Breast epithelium (tissue), 3 donors: ENCODE data around the gene GPC6.

Experiments used
- CTCF ChIP-seq, 3 donors: fragments of 450-650 bp; IDR thresholded peaks; one replicate each; pipeline ENCODE4 v1.5.1; 2016 to 2017; ENCODE audit warnings: antibody characterized with exemption in 3 of 3, mild to moderate bottlenecking in 3 of 3, moderate library complexity in 3 of 3
- POLR2A ChIP-seq: fragments of 450-650 bp; IDR thresholded peaks from one replicate; pipeline ENCODE4 v1.6.1; 2016; ENCODE audit warnings: antibody characterized with exemption, mild to moderate bottlenecking, moderate library complexity
- POLR2AphosphoS5 ChIP-seq, 3 donors: sonication (generic); formaldehyde crosslinking; IDR thresholded peaks; one replicate each; pipeline ENCODE4 v1.6.1; 2017; ENCODE audit warnings: antibody characterized with exemption in 3 of 3

- no peak for TF ChIP-seq CTCF (IDR thresholded peaks at IDR 0.05)
- TF ChIP-seq POLR2AphosphoS5 (IDR thresholded peaks at IDR 0.05): no peak
- no peak for TF ChIP-seq POLR2A
These were observed 528.7 kb downstream of the GPC6 start for GRCh38 chr13:93755341-93755740.
